HG03097 (cell line): ENCODE data around the gene COL19A1.

Source experiments
- ATAC-seq: cut with Tn5 transposase; IDR thresholded peaks from one replicate; pipeline ENCODE4 v1.9.1; 2021; ENCODE audit not compliant: unreplicated experiment, low FRiP score

COL19A1 gene

GRCh38 chr6:70258483-70258882 is 392.1 kb downstream of the COL19A1 start:
- no peak for ATAC-seq
